ENCODE measurements around the gene SDSL. TPM values are rescaled to one million over a fixed set of nuclear protein-coding genes. Genes with fewer than 3 reads are reported as not detected.

Gene SDSL
- total RNA-seq, 1 donor from 2014 or later, result 3.1 TPM

GRCh38 chr12:113480336-113480971, 58.3 kb downstream of the SDSL start:
- Mint-ChIP-seq H3K27ac (no peak overlapping the region), H3K36me3 (no peaks in the 10 kb centered on the region), H3K4me1 (peaks cover 38% of the 10 kb centered on the region), H3K27me3 (ENCODE audit: insufficient read depth, low read depth) (peaks cover 68% of the 10 kb centered on the region), H3K4me3 (peak overlapping the region; percentile 75), H3K9me3 (peaks cover 3% of the 10 kb centered on the region)
- Histone ChIP-seq H3F3A (ENCODE audit: low read depth) (peaks cover 97% of the 10 kb centered on the region), H3K27me3 (no peaks in the 10 kb centered on the region), H3K79me2 (ENCODE audit: low read depth) (peaks cover 99% of the 10 kb centered on the region), H3K4me2 (peak overlapping the region; percentile 97), H3K4me3 (peak overlapping the region; percentile 73), H3K27ac (no peak overlapping the region), H3K9ac (no peak overlapping the region), H2AFZ (replicated peaks) (no peak overlapping the region), H3K4me1 (peaks cover 74% of the 10 kb centered on the region), H3K9me3 (ENCODE audit: low read depth) (no peaks in the 10 kb centered on the region), H4K20me1 (ENCODE audit: low read depth) (peaks cover 99% of the 10 kb centered on the region), H3K36me3 (no peaks in the 10 kb centered on the region)
- DNase-seq (ENCODE audit: low spot score), result no peak
- TF ChIP-seq EZH2 (IDR thresholded peaks at IDR 0.05), result no peak
- no peak for TF ChIP-seq CTCF (IDR thresholded peaks at IDR 0.05)
- TF ChIP-seq EZH2phosphoT487 (IDR thresholded peaks at IDR 0.05), result no peak

GRCh38 chr12:113482334-113482733, 60.2 kb downstream of the SDSL start:
- peaks cover 81% of the 10 kb centered on the region for H3K79me2 ChIP-seq (ENCODE audit: low read depth)

GRCh38 chr12:113485330-113485729, 63.1 kb downstream of the SDSL start:
- Mint-ChIP-seq H3K27ac (no peak overlapping the region), H3K36me3 (no peaks in the 10 kb centered on the region)

More at GRCh38 chr12:113482334-113482733, 60.2 kb downstream of the SDSL start:
- Histone ChIP-seq H3K27ac (peak overlapping the region; percentile 27), H3K9me3 (ENCODE audit: low read depth) (no peaks in the 10 kb centered on the region), H3F3A (ENCODE audit: low read depth) (peaks cover 85% of the 10 kb centered on the region), H2AFZ (replicated peaks) (no peak overlapping the region), H4K20me1 (ENCODE audit: low read depth) (peaks cover 98% of the 10 kb centered on the region), H3K36me3 (no peaks in the 10 kb centered on the region), H3K27me3 (no peaks in the 10 kb centered on the region), H3K4me2 (peak overlapping the region; percentile 50), H3K4me1 (peaks cover 81% of the 10 kb centered on the region), H3K4me3 (peak overlapping the region; percentile 13), H3K9ac (no peak overlapping the region)
- Mint-ChIP-seq H3K27ac (no peak overlapping the region), H3K36me3 (no peaks in the 10 kb centered on the region), H3K9me3 (peaks cover 3% of the 10 kb centered on the region), H3K27me3 (ENCODE audit: insufficient read depth, low read depth) (peaks cover 66% of the 10 kb centered on the region), H3K4me1 (peaks cover 32% of the 10 kb centered on the region), H3K4me3 (no peak overlapping the region)
- DNase-seq (ENCODE audit: low spot score), result peak; percentile 72
- TF ChIP-seq EZH2phosphoT487 (IDR thresholded peaks at IDR 0.05), result no peak
- no peak for TF ChIP-seq CTCF (IDR thresholded peaks at IDR 0.05)
- TF ChIP-seq EZH2 (IDR thresholded peaks at IDR 0.05), result no peak

More at GRCh38 chr12:113485330-113485729, 63.1 kb downstream of the SDSL start:
- Mint-ChIP-seq H3K4me1 (peaks cover 5% of the 10 kb centered on the region), H3K9me3 (no peaks in the 10 kb centered on the region), H3K27me3 (ENCODE audit: insufficient read depth, low read depth) (peaks cover 41% of the 10 kb centered on the region), H3K4me3 (no peak overlapping the region)
- Histone ChIP-seq H3K79me2 (ENCODE audit: low read depth) (peaks cover 51% of the 10 kb centered on the region), H3K36me3 (no peaks in the 10 kb centered on the region), H3K4me2 (peak overlapping the region; percentile 50), H2AFZ (replicated peaks) (no peak overlapping the region), H3K27ac (peak overlapping the region; percentile 10), H4K20me1 (ENCODE audit: low read depth) (peaks cover 72% of the 10 kb centered on the region), H3K9ac (no peak overlapping the region), H3F3A (ENCODE audit: low read depth) (peaks cover 55% of the 10 kb centered on the region), H3K4me1 (peaks cover 60% of the 10 kb centered on the region), H3K4me3 (no peak overlapping the region), H3K27me3 (no peaks in the 10 kb centered on the region), H3K9me3 (ENCODE audit: low read depth) (no peaks in the 10 kb centered on the region)
- TF ChIP-seq CTCF (IDR thresholded peaks at IDR 0.05) (no peak), EZH2 (IDR thresholded peaks at IDR 0.05) (no peak), EZH2phosphoT487 (IDR thresholded peaks at IDR 0.05) (no peak)
- DNase-seq (ENCODE audit: low spot score), result peak; percentile 70

All from neural progenitor cell (in vitro differentiated cells).